Raji (cell line): Measurements from ENCODE around the gene ARSB.
A peak's percentile ranks its signal among the peaks of the same experiment; 100 is the strongest.

Experiments
- POLR2A ChIP-seq: IDR thresholded peaks from 2 replicates; pipeline ENCODE4 v1.6.1; 2011; ENCODE audit warnings: low read depth, low read length, control low read depth; ENCODE audit not compliant: insufficient read depth

ARSB gene

GRCh38 chr5:79007872-79008271 is 22.8 kb upstream of the ARSB start:
- no peak for TF ChIP-seq POLR2A

- TF ChIP-seq POLR2A, result no peak
Observed at GRCh38 chr5:79005936-79006631, 21.0 kb upstream of the ARSB start.

- TF ChIP-seq POLR2A, result no peak
Observed at GRCh38 chr5:79005151-79005550, 20.0 kb upstream of the ARSB start.

- TF ChIP-seq POLR2A, result no peak
Observed at GRCh38 chr5:79002374-79002773, 17.3 kb upstream of the ARSB start.

GRCh38 chr5:79001471-79001870 is 16.4 kb upstream of the ARSB start:
- no peak for TF ChIP-seq POLR2A

- TF ChIP-seq POLR2A, result no peak
Observed at GRCh38 chr5:78997090-78997489, 12.0 kb upstream of the ARSB start.

- TF ChIP-seq POLR2A, result no peak
Observed at GRCh38 chr5:78995521-78996007, 10.5 kb upstream of the ARSB start.

- no peak for TF ChIP-seq POLR2A
Observed at GRCh38 chr5:78993165-78993564, 8.1 kb upstream of the ARSB start.

- TF ChIP-seq POLR2A, result no peak
Observed at GRCh38 chr5:78992146-78992545, 7.0 kb upstream of the ARSB start.

- no peak for TF ChIP-seq POLR2A
Observed at GRCh38 chr5:78989080-78989479, 4.0 kb upstream of the ARSB start.

GRCh38 chr5:78985725-78986223 is 664 bp upstream of the ARSB start:
- TF ChIP-seq POLR2A, result 0 out of 2 replicates have a peak, but pooled peaks have one; percentile 18

GRCh38 chr5:78984439-78985115 is 533 bp downstream of the ARSB start:
- peak; percentile 61 for TF ChIP-seq POLR2A

- no peak for TF ChIP-seq POLR2A
Observed at GRCh38 chr5:78983601-78984438, 1.3 kb downstream of the ARSB start.

GRCh38 chr5:78979909-78980308 is 5.2 kb downstream of the ARSB start:
- TF ChIP-seq POLR2A, result no peak

GRCh38 chr5:78979117-78979742 is 5.9 kb downstream of the ARSB start:
- TF ChIP-seq POLR2A, result no peak
